Omental fat pad (tissue), 4 donors: ENCODE results near the gene SYT5. TPM values are rescaled to one million over a fixed set of nuclear protein-coding genes. Genes with fewer than 3 reads are reported as not detected.

ENCODE experiments used
- ATAC-seq: fragments of 150-250 bp; one replicate; pipeline ENCODE4 v1.9.1; 2016; ENCODE audit warnings: mild to moderate bottlenecking, moderate library complexity; ENCODE audit not compliant: low FRiP score
- DNase-seq: peaks from one replicate; pipeline ENCODE4 v3.0.0-alpha.2; 2019; ENCODE audit warnings: low spot score
- CTCF ChIP-seq, 3 donors: fragments of 450-650 bp; IDR thresholded peaks; one replicate each; pipeline ENCODE4 v1.5.1; 2016 to 2017; ENCODE audit warnings: antibody characterized with exemption in 3 of 3, mild to moderate bottlenecking in 3 of 3, moderate library complexity in 2 of 3
- total RNA-seq, 4 donors: library from RNA; depleted of rRNA; stranded (reverse); fragments of >200 nt; gene quantifications; one replicate each; pipeline ENCODE4 v1.1.0, GENCODE V29; 2016

Gene SYT5
- total RNA-seq, 4 donors from 2014 or later, result 0.28 TPM; not detected in 3

GRCh38 chr19:55186080-55186479 is 6.0 kb upstream of the SYT5 start:
- TF ChIP-seq CTCF (IDR thresholded peaks at IDR 0.05), result no peak
- no peak for ATAC-seq
- no peak for DNase-seq

GRCh38 chr19:55181740-55182139 is 1.7 kb upstream of the SYT5 start:
- TF ChIP-seq CTCF (IDR thresholded peaks at IDR 0.05), result no peak
- no peak for DNase-seq
- no peak for ATAC-seq

DNA sequence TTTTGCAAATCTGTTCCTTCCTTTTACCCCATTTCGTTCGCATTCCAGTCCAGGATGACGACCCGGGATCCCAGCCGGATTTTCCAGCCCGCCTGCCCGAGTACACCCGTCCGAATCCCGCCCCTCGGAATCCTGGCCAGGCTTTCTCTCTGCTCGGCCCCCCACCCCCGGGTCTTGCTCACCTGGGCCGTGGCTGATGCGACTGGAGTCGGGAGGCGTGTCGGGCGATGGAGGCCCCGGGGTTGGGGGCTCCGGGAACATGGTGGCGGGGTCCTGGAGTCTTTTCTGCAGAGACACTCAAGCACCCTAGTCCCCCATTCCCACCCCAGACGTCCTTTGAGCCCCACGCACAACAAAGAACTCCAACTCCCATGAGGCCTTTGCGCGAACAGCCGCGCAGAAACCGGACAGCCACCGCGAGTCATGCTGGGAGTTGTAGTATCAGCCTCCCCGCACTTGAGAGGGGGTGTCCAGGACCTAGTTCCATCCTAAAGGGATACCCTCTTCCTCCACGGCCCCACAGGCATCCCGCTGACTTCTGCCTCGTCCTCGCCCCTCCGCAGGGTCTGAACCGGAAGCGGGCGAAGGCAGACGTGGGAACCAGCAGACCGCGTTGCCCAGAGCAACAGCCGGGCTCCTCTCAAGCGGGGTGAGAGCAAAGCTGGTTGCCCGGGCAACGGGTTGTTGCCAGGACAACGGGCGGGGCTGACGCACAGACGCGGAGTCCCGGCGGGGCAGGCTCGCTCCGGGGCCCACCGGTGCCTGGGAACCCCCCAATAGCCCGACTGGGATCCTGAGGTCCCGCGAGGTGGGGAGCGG is 1.1 kb downstream of the SYT5 start:
- DNase-seq (no peak), ATAC-seq (peak; percentile 30)
- TF ChIP-seq CTCF (IDR thresholded peaks at IDR 0.05), result no peak

DNA sequence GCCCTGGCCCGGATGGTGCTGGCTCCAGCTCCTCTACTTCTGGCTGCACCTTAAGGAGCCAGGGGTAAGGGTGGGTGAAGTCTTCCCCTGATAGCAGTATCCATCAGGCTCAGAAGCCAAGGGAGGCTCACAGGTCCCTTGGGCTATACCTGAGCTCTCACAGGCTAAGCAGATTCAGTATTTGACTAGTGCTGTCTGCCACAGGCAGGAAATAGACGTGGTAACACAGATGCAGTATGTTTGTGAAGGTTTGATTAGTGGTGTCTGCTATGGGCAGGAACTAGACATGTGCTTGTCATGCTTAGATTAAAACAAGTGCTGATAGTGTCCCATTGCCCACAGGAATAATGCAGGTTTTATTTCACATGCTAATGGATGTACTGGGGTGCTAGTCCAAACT is 4.0 kb downstream of the SYT5 start:
- DNase-seq (no peak), ATAC-seq (no peak)
- no peak for TF ChIP-seq CTCF (IDR thresholded peaks at IDR 0.05)

DNA sequence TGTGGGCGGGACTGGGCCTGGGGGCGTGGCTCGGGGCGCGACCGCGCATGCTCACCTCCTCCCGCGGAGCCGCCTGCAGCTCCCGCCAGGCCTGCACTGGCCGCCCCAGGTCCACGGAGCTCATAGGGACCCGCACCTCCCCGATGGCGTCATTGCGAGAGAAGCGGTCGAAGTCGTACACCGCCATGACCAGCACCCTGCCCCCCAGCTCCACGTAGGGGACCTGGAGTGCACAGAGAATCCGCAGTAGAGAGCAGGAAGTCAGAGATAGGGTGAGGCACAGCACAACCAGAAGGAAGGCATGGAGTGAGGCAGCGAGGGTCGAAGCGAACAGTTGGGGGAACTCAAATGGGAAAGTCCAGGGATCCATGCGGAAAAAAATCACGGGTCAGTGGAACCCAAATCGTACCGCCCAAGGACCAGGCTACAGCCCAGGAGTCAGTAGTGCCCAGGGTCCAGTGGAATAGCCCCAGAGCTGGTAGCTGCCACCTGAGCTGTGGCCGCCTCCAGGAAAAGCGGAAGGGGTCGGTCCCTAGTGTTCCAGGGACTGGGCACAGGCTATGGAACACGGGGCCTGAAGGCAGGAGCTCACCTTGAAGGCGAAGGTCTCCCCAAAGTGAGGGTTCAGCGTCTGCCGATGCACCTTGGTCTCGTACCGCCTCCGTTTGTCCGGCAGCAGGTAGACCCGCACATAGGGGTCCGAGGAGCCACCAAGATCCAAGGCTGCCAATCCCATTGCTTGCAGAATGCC is 4.8 kb downstream of the SYT5 start:
- no peak for ATAC-seq
- no peak for DNase-seq
- TF ChIP-seq CTCF (IDR thresholded peaks at IDR 0.05), result no peak

- DNase-seq, result no peak
- TF ChIP-seq CTCF (IDR thresholded peaks at IDR 0.05), result no peak
- no peak for ATAC-seq
These were observed 5.5 kb downstream of the SYT5 start for GRCh38 chr19:55174425-55175116.
